ENCODE results near the gene LARGE1.

The LARGE1 gene

DNA sequence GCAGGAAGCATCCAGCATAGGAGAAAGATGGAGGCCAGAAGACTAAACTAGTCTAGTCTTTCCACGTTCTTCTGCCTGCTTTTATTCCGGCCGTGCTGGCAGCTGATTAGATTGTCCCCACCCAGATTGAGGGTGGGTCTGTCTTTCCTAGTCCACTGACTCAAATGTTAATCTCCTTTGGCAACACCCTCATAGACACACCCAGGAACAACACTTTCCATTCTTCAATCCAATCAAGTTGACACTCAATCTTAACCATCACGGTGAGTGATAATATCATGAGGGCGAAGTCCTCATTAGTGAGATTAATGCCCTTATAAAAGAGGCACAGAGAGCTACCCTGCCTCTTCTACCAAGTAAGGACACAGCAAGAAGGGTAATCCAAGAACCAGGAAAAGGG is 424.2 kb downstream of the LARGE1 start:
- H3K9ac ChIP-seq (ENCODE audit: low read depth, low read length), result no peak overlapping the region
- H3K9me3 ChIP-seq (ENCODE audit: insufficient read depth, low read depth, low read length), result no peaks in the 10 kb centered on the region
- H3K36me3 ChIP-seq (ENCODE audit: insufficient read depth, low read length), result no peaks in the 10 kb centered on the region
- no peaks in the 10 kb centered on the region for H3K27me3 ChIP-seq (ENCODE audit: insufficient read depth, low read length)
- H3K4me1 ChIP-seq (ENCODE audit: insufficient read depth, low read length), result peaks cover 18% of the 10 kb centered on the region
- WGBS, result 94% methylated on average over 5 of the region's 5 CpGs
- H3K27ac ChIP-seq (ENCODE audit: low read depth, low read length), result no peak overlapping the region
- H3K4me3 ChIP-seq (ENCODE audit: low read length), result no peak overlapping the region

DNA sequence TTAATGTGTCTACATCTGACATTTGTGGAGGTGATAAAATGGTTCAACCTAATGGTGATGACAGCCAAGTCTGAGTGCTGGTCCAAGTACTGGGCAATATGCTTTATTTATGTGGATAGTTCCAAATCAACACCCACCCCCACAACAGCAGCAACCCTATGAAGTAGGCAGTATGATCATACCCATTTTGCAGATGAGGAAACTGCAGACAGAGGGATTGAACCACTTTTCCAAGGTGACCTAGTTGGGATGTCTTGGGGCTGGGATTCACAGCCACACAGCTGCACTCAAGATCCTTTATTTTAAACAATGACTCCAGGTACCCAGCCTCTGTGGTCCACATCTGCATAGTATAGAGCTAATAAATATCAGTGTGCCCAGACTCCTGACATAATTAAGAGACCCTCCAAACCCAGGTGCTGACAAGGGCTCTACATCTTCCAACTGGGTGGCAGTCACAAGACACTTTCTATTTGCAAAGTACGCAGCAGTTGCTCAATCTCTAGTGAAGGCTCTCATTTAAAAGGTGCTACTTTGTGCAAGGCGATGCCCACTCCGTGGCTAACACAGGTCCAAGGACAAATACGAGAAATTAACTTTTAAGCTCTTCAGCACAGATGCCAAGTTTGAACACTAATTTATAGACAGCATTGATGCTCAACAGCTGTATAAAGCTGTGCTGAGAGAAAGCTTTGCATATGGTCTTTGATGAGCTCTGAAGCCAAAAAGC is 426.6 kb downstream of the LARGE1 start:
- H3K27ac ChIP-seq (ENCODE audit: low read depth, low read length), result no peak overlapping the region
- no peaks in the 10 kb centered on the region for H3K27me3 ChIP-seq (ENCODE audit: insufficient read depth, low read length)
- no peaks in the 10 kb centered on the region for H3K9me3 ChIP-seq (ENCODE audit: insufficient read depth, low read depth, low read length)
- WGBS, result 98% methylated on average over 4 of the region's 4 CpGs
- no peak overlapping the region for H3K4me3 ChIP-seq (ENCODE audit: low read length)
- peaks cover 24% of the 10 kb centered on the region for H3K4me1 ChIP-seq (ENCODE audit: insufficient read depth, low read length)
- no peak overlapping the region for H3K9ac ChIP-seq (ENCODE audit: low read depth, low read length)
- no peaks in the 10 kb centered on the region for H3K36me3 ChIP-seq (ENCODE audit: insufficient read depth, low read length)

GRCh38 chr22:33492210-33492651 is 428.0 kb downstream of the LARGE1 start:
- H3K27ac ChIP-seq (ENCODE audit: low read depth, low read length), result peak overlapping the region; percentile 9; the same call in 1 of the 2 replicates
- peaks cover 24% of the 10 kb centered on the region for H3K4me1 ChIP-seq (ENCODE audit: insufficient read depth, low read length)
- no peaks in the 10 kb centered on the region for H3K9me3 ChIP-seq (ENCODE audit: insufficient read depth, low read depth, low read length)
- H3K27me3 ChIP-seq (ENCODE audit: insufficient read depth, low read length), result no peaks in the 10 kb centered on the region
- no peak overlapping the region for H3K4me3 ChIP-seq (ENCODE audit: low read length)
- WGBS, result 18% methylated on average over 4 of the region's 4 CpGs
- no peaks in the 10 kb centered on the region for H3K36me3 ChIP-seq (ENCODE audit: insufficient read depth, low read length)
- H3K9ac ChIP-seq (ENCODE audit: low read depth, low read length), result no peak overlapping the region

DNA sequence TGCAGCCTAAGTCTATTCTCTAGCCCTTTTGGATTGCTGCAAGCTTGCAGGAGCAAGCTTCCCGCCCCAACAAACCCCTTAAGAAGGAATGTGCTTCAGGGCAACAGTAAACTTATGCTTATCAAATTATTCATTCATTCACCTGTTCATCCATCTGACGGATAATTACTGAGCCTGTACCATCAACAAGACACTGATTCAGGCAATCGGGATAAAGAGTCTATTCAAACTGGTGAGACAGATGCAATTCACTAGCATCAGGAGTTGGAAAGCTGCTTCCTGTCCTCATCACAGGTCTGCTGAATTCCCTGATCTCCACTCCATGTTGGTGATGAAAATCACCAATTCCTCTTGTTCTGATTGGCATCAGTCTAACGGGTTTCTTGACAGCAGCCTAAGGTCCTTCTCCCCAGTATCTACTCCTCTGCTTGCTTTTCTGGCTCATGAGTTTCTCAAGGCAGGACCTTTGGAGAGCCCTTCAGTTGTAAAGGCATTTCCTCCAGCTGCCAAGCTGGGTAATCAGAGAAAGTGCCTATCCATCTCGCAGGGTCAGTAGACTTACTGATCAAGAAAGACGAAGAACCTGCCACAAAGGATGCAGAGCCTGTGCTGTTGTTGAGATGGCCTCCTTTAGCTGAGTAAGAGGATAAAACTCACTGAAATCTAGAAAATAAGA is 433.1 kb downstream of the LARGE1 start:
- no peaks in the 10 kb centered on the region for H3K9me3 ChIP-seq (ENCODE audit: insufficient read depth, low read depth, low read length)
- no peak overlapping the region for H3K4me3 ChIP-seq (ENCODE audit: low read length)
- no peaks in the 10 kb centered on the region for H3K27me3 ChIP-seq (ENCODE audit: insufficient read depth, low read length)
- H3K27ac ChIP-seq (ENCODE audit: low read depth, low read length), result no peak overlapping the region
- no peak overlapping the region for H3K9ac ChIP-seq (ENCODE audit: low read depth, low read length)
- H3K36me3 ChIP-seq (ENCODE audit: insufficient read depth, low read length), result no peaks in the 10 kb centered on the region
- peaks cover 17% of the 10 kb centered on the region for H3K4me1 ChIP-seq (ENCODE audit: insufficient read depth, low read length)
- 92% methylated on average over 6 of the region's 6 CpGs for WGBS

- WGBS, result 92% methylated on average over 5 of the region's 5 CpGs
- no peak overlapping the region for H3K4me3 ChIP-seq (ENCODE audit: low read length)
- H3K27me3 ChIP-seq (ENCODE audit: insufficient read depth, low read length), result no peaks in the 10 kb centered on the region
- H3K27ac ChIP-seq (ENCODE audit: low read depth, low read length), result no peak overlapping the region
- H3K4me1 ChIP-seq (ENCODE audit: insufficient read depth, low read length), result peaks cover 22% of the 10 kb centered on the region
- H3K9ac ChIP-seq (ENCODE audit: low read depth, low read length), result no peak overlapping the region
- H3K36me3 ChIP-seq (ENCODE audit: insufficient read depth, low read length), result no peaks in the 10 kb centered on the region
- no peaks in the 10 kb centered on the region for H3K9me3 ChIP-seq (ENCODE audit: insufficient read depth, low read depth, low read length)
These were observed 438.7 kb downstream of the LARGE1 start for GRCh38 chr22:33481550-33481949.

- Histone ChIP-seq H3K9me3 (ENCODE audit: insufficient read depth, low read depth, low read length) (no peaks in the 10 kb centered on the region), H3K4me3 (ENCODE audit: low read length) (no peak overlapping the region), H3K36me3 (ENCODE audit: insufficient read depth, low read length) (no peaks in the 10 kb centered on the region), H3K9ac (ENCODE audit: low read depth, low read length) (no peak overlapping the region), H3K27ac (ENCODE audit: low read depth, low read length) (peak overlapping the region; percentile 52; the same call in 1 of the 2 replicates), H3K27me3 (ENCODE audit: insufficient read depth, low read length) (no peaks in the 10 kb centered on the region), H3K4me1 (ENCODE audit: insufficient read depth, low read length) (peaks cover 32% of the 10 kb centered on the region)
- 80% methylated on average over 13 of the region's 13 CpGs for WGBS
These were observed 442.9 kb downstream of the LARGE1 start for GRCh38 chr22:33477120-33478111.

GRCh38 chr22:33476716-33477115 is 443.6 kb downstream of the LARGE1 start:
- 70% methylated on average over 13 of the region's 13 CpGs for WGBS
- H3K27me3 ChIP-seq (ENCODE audit: insufficient read depth, low read length), result no peaks in the 10 kb centered on the region
- no peaks in the 10 kb centered on the region for H3K36me3 ChIP-seq (ENCODE audit: insufficient read depth, low read length)
- no peak overlapping the region for H3K4me3 ChIP-seq (ENCODE audit: low read length)
- H3K4me1 ChIP-seq (ENCODE audit: insufficient read depth, low read length), result peaks cover 32% of the 10 kb centered on the region
- no peak overlapping the region for H3K9ac ChIP-seq (ENCODE audit: low read depth, low read length)
- peak overlapping the region; percentile 52; the same call in 1 of the 2 replicates for H3K27ac ChIP-seq (ENCODE audit: low read depth, low read length)
- H3K9me3 ChIP-seq (ENCODE audit: insufficient read depth, low read depth, low read length), result no peaks in the 10 kb centered on the region

DNA sequence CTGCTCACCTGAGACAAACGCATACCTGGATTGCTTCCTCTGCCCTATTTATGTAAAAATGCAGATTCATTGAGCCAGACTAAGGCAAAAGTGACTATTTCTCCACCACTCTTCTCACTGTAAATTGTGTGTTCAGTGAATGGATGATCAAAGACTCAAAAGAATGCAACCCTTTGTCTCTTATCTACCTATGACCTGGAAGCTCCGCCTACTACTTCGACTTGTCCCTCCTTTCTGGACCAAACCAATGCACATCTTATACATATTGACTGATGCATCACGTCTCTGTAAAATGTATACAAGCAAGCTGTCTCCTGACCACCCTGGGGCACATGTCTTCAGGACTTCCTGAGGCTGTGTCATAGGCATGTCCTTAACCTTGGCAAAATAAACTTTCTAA is 444.1 kb downstream of the LARGE1 start:
- no peaks in the 10 kb centered on the region for H3K36me3 ChIP-seq (ENCODE audit: insufficient read depth, low read length)
- no peaks in the 10 kb centered on the region for H3K27me3 ChIP-seq (ENCODE audit: insufficient read depth, low read length)
- H3K9ac ChIP-seq (ENCODE audit: low read depth, low read length), result no peak overlapping the region
- H3K27ac ChIP-seq (ENCODE audit: low read depth, low read length), result no peak overlapping the region
- H3K9me3 ChIP-seq (ENCODE audit: insufficient read depth, low read depth, low read length), result no peaks in the 10 kb centered on the region
- peaks cover 32% of the 10 kb centered on the region for H3K4me1 ChIP-seq (ENCODE audit: insufficient read depth, low read length)
- 80% methylated on average over 4 of the region's 4 CpGs for WGBS
- no peak overlapping the region for H3K4me3 ChIP-seq (ENCODE audit: low read length)

DNA sequence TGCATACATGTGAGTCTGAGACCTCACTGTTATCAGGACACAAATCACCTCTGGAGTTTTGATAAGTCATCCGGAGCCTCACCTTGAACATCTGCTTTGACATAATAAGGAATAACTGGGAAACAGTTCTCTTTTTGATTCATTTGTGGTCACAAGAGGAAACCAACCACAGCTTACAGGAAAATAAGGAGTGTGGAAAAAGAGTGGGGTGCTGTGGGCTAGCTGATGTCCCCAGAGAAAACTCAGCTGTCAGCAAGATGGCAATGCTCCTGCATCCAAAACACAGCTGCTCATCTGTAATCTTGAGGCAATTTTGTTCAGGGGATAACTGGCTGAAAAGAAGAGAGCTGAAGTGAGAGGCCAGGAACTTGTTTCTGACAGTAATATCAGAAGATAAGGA is 445.7 kb downstream of the LARGE1 start:
- Histone ChIP-seq H3K9ac (ENCODE audit: low read depth, low read length) (no peak overlapping the region), H3K27me3 (ENCODE audit: insufficient read depth, low read length) (no peaks in the 10 kb centered on the region), H3K9me3 (ENCODE audit: insufficient read depth, low read depth, low read length) (no peaks in the 10 kb centered on the region), H3K27ac (ENCODE audit: low read depth, low read length) (no peak overlapping the region), H3K36me3 (ENCODE audit: insufficient read depth, low read length) (no peaks in the 10 kb centered on the region), H3K4me1 (ENCODE audit: insufficient read depth, low read length) (peaks cover 32% of the 10 kb centered on the region), H3K4me3 (ENCODE audit: low read length) (no peak overlapping the region)
- WGBS, result 100% methylated on average over 1 of the region's 1 CpG

DNA sequence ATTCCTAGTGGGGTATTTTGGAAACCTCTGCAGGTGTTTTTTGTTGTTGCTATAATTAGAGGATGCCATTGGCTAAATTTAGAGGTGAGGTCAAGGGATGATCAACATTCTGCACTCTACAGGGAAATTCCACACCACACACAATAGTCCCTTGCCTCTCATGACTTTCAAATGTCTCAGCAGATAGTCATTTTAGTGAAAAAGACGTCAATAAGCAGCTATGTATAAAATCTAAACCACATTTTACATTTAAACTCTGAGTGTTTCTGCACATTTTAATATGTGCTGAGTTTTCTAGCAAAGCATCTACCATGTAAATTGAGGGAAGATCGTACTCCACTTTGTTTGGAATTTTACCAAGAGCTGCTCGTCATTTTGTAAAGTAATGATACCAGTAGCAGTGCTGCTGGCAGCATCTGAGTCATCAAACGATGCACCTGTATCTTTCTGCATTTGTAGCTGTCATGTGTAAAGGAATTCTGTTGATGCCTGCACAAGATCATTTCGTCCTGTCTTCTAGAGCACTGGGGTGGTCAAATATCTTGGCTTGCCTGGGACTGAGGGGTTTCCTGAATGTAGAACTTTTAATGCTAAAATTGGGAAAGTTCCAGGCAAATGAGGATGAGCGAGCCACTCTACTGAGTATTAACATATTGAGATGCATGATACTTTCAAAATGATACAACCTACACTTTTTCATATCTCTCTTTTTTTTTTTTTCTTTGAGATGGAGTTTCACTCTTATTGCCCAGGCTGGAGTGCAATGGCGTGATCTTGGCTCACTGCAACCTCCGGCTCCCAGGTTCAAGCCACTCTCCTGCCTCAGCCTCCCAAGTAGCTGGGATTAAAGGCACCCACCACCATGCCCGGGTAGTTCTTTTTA is 447.6 kb downstream of the LARGE1 start:
- 96% methylated on average over 8 of the region's 9 CpGs for WGBS
- H3K9ac ChIP-seq (ENCODE audit: low read depth, low read length), result no peak overlapping the region
- no peaks in the 10 kb centered on the region for H3K36me3 ChIP-seq (ENCODE audit: insufficient read depth, low read length)
- no peaks in the 10 kb centered on the region for H3K9me3 ChIP-seq (ENCODE audit: insufficient read depth, low read depth, low read length)
- H3K4me3 ChIP-seq (ENCODE audit: low read length), result no peak overlapping the region
- no peaks in the 10 kb centered on the region for H3K27me3 ChIP-seq (ENCODE audit: insufficient read depth, low read length)
- H3K4me1 ChIP-seq (ENCODE audit: insufficient read depth, low read length), result peaks cover 22% of the 10 kb centered on the region
- H3K27ac ChIP-seq (ENCODE audit: low read depth, low read length), result no peak overlapping the region
